IPS-11a (cell line): Measurements from ENCODE around the gene SLC16A3.

Source experiments
- H3K4me3 ChIP-seq: one replicate; pipeline ENCODE4 v1.5.1; 2013; ENCODE audit warnings: low read depth, low read length, control low read depth

Gene SLC16A3

GRCh38 chr17:82235056-82235774 lies 6.4 kb downstream of the SLC16A3 start:
- H3K4me3 ChIP-seq: no peak overlapping the region

GRCh38 chr17:82235775-82236141 lies 6.9 kb downstream of the SLC16A3 start:
- H3K4me3 ChIP-seq: no peak overlapping the region

GRCh38 chr17:82236142-82236971 lies 7.5 kb downstream of the SLC16A3 start:
- no peak overlapping the region for H3K4me3 ChIP-seq

- H3K4me3 ChIP-seq: no peak overlapping the region
Observed at GRCh38 chr17:82237083-82237745, 8.4 kb downstream of the SLC16A3 start.

DNA sequence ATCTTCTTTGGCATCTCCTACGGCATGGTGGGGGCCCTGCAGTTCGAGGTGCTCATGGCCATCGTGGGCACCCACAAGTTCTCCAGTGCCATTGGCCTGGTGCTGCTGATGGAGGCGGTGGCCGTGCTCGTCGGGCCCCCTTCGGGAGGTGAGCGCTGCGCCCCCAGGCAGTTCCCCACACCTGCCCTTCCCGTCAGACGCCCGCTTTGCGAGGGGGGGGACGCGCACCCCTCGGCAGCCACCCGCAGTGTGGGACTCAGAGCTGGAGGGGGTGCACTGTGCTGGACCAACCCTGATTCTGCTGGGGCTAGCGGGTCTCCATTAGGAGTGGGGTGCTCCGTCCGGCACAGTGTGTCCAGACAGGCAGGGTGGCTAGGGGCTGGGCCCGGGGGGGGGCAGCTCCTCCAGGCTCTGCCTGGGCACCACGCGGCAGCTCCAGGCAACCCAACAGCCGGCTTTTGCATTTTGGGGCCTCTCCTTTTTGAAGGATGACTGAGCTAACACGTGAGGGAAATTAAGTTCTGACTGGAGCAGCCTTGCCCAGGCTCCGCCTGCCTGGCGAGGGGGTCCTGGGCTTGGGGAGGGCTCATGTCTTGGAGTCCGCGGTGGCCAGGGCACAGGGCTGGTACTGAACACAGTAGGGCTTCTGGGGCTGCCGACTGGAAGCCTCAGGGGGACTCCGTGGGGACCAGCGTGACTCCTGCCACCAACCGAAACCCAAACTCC lies 9.1 kb downstream of the SLC16A3 start:
- no peak overlapping the region for H3K4me3 ChIP-seq

GRCh38 chr17:82238472-82239201 lies 9.8 kb downstream of the SLC16A3 start:
- no peak overlapping the region for H3K4me3 ChIP-seq

- H3K4me3 ChIP-seq: no peak overlapping the region
Observed at GRCh38 chr17:82239401-82239925, 10.6 kb downstream of the SLC16A3 start.

GRCh38 chr17:82239926-82240505 lies 11.2 kb downstream of the SLC16A3 start:
- H3K4me3 ChIP-seq: no peak overlapping the region

GRCh38 chr17:82240506-82241182 lies 11.8 kb downstream of the SLC16A3 start:
- H3K4me3 ChIP-seq: no peak overlapping the region

- H3K4me3 ChIP-seq: no peak overlapping the region
Observed at GRCh38 chr17:82241183-82241925, 12.5 kb downstream of the SLC16A3 start.

DNA sequence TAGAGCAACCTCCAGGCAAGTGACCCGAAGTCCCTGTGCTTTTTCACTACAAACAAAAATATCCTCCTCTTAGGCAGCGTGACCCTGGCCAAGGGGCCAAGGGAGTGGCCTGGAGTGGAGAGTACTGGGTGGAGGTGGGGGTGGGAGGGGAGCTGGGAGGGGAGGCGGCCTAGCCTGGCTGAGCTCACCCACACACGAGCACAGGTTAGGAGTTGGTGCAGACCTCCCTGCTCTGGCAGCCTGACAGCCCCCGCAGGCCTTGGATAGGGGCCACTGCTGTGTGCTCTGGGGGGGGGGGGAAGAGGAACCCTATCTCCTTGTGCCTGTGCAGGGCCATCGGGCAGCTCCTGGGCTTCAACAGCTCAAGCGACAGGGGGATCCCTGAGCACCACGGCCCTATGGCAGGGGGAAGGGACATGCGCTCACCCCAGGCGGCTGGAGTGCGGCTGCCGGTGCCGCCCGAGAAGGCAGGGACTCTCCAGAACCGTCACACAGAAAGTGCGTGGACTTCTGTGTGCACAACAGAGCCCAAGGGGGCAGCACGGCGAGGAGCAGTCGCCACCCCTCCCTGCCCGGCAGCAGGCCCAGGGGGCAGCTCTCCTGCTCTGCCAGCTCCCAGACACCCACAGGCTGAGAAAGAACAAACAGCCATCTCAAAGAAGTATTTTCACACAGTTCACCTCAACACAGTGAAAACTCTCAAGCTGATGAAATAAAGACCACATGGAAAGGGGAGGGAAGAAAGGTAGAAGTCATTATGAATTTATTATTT lies 13.3 kb downstream of the SLC16A3 start:
- H3K4me3 ChIP-seq: no peak overlapping the region

DNA sequence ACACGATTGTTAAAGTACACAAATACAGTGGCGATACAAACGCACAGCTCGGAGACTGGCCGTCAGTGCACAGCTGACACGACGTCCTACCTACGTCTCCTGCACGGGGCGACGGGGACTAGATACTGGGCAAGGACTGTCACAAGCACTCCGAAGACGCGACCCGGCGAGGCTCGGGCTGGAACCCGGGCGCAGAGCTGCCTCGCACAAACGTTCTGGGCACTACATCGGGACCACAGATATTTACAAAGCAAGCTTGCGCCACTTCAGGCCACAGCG lies 13.8 kb downstream of the SLC16A3 start:
- H3K4me3 ChIP-seq: no peak overlapping the region

- no peak overlapping the region for H3K4me3 ChIP-seq
Observed at GRCh38 chr17:82242977-82243647, 14.3 kb downstream of the SLC16A3 start.

- H3K4me3 ChIP-seq: no peak overlapping the region
Observed at GRCh38 chr17:82243648-82244412, 15.0 kb downstream of the SLC16A3 start.

- H3K4me3 ChIP-seq: no peak overlapping the region
Observed at GRCh38 chr17:82244413-82245133, 15.7 kb downstream of the SLC16A3 start.
